NOMO-1 treated with dmso at 0.1 percent for 144 hours (cell line): ENCODE results near the gene ADAMTS19.
A peak's percentile ranks its signal among the peaks of the same experiment; 100 is the strongest.

Experiments
- DNase-seq: peaks from one replicate; lab custom pipeline; 2025; ENCODE audit not compliant: unreplicated experiment; lab: John Stamatoyannopoulos, UW

ADAMTS19 gene

GRCh38 chr5:129748913-129749880 lies 289.1 kb downstream of the ADAMTS19 start:
- no peak for DNase-seq

GRCh38 chr5:129760636-129761325 lies 300.7 kb downstream of the ADAMTS19 start:
- DNase-seq, result no peak

GRCh38 chr5:129763651-129764050 lies 303.6 kb downstream of the ADAMTS19 start:
- no peak for DNase-seq

- DNase-seq, result no peak
Observed at GRCh38 chr5:129766798-129767197, 306.7 kb downstream of the ADAMTS19 start.

- peak; percentile 72 for DNase-seq
Observed at GRCh38 chr5:129767927-129768380, 307.9 kb downstream of the ADAMTS19 start.

- no peak for DNase-seq
Observed at GRCh38 chr5:129768735-129769134, 308.6 kb downstream of the ADAMTS19 start.

GRCh38 chr5:129770024-129770820 lies 310.1 kb downstream of the ADAMTS19 start:
- DNase-seq, result no peak

- peak; percentile 7 for DNase-seq
Observed at GRCh38 chr5:129771058-129771838, 311.1 kb downstream of the ADAMTS19 start.

- no peak for DNase-seq
Observed at GRCh38 chr5:129773376-129773775, 313.3 kb downstream of the ADAMTS19 start.

- no peak for DNase-seq
Observed at GRCh38 chr5:129781594-129781993, 321.5 kb downstream of the ADAMTS19 start.
